NOMO-1 (cell line): Measurements from ENCODE around the gene FAM32A.

ENCODE experiments used
- DNase-seq, 2 experiments: peaks; one replicate each; lab custom pipeline; 2025; ENCODE audit not compliant: unreplicated experiment in 2 of 2; lab: John Stamatoyannopoulos, UW

FAM32A gene

GRCh38 chr19:16185123-16185767, at the start of gene FAM32A:
Gene FAM32A (plus strand): TSS chr19:16185410. CDS start chr19:16185443, 33 bp downstream.
- DNase-seq: peak; percentile 97 to 99

DNA sequence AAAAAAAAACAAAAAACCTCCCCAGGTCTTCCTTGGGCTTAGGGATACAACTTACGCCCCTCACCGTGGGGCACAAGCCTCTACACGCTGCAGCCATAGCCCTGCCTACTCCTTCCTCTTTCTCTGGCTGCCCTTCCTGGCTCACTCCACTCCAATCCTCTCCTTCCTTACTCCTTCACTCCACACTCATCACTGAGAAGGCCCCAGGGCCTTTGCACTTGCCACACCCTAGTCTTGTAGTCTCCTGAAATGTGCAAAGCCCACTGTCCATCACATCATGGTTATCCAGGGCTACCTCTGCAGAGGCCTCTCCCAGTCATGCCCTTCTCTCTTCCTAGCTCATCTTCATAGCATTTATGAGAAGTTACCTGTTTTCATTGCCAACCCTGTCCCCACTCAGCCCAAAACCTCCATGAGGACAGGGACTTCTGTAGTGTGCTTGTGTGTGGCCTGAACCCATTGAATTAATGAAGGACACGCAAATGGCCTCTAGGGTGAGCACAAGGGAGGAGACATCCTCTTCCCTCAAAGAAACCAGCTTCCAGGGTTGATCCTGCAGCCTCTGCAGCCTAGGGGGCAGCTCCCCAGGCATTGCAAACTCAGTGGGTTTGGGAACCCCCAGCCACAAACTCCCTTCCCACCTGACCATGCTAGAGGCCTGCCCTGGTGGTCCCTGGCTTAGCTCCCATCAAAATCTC, 49.6 kb upstream of the FAM32A start:
- no peak for DNase-seq

GRCh38 chr19:16136185-16136999, 48.8 kb upstream of the FAM32A start:
- no peak for DNase-seq

- peak; percentile 79 to 81 for DNase-seq
These were observed 45.5 kb upstream of the FAM32A start for GRCh38 chr19:16139752-16140151.

DNA sequence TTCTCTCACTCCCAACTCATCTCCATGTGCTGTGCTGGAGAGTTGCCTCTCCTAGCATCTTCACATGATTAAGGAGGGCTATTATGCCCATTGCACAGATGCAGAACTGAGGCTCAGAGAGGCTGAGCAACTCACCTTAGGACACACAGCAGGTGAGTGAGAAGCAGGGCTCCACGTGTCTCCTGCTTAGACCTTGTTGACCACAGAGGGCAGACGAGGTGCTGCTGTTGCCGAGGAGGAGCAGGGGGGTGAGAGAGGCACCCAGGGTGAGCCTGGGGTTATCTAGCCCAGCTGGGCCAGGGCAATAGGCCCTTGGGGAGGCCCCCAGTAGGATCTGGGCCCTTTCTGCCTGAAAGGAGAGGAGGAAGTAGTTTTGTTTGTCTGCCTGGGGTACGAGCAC, 44.2 kb upstream of the FAM32A start:
- peak; percentile 42 to 46 for DNase-seq

- peak; percentile 18 to 41 for DNase-seq
These were observed 43.1 kb upstream of the FAM32A start for GRCh38 chr19:16142032-16142580.

- peak; percentile 76 to 87 for DNase-seq
These were observed 41.6 kb upstream of the FAM32A start, which contains the start of gene HSH2D for GRCh38 chr19:16143399-16144215. Gene HSH2D (plus strand): TSS chr19:16143685. CDS start chr19:16148751, 5,066 bp downstream.

GRCh38 chr19:16144216-16144581, 41.0 kb upstream of the FAM32A start:
- DNase-seq: no peak

DNA sequence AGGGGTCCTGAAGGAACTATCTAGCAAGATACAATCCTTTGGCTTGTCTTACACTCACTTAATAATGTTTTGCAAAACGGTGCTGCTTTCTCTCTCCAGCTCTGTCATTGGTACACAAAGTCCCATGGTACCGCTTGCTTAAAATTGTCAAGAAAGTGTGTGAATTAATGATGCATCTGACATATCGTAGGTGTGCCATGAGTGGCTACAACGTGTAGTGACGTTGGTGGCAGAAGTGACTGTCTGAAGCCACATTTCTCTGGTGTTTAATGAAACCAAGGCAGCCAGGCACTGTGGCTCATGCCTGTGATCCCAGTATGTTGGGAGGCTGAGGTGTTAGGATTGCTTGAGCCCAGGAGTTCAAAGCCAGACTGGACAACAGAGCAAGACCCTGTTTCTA, 39.1 kb upstream of the FAM32A start:
- no peak for DNase-seq

DNA sequence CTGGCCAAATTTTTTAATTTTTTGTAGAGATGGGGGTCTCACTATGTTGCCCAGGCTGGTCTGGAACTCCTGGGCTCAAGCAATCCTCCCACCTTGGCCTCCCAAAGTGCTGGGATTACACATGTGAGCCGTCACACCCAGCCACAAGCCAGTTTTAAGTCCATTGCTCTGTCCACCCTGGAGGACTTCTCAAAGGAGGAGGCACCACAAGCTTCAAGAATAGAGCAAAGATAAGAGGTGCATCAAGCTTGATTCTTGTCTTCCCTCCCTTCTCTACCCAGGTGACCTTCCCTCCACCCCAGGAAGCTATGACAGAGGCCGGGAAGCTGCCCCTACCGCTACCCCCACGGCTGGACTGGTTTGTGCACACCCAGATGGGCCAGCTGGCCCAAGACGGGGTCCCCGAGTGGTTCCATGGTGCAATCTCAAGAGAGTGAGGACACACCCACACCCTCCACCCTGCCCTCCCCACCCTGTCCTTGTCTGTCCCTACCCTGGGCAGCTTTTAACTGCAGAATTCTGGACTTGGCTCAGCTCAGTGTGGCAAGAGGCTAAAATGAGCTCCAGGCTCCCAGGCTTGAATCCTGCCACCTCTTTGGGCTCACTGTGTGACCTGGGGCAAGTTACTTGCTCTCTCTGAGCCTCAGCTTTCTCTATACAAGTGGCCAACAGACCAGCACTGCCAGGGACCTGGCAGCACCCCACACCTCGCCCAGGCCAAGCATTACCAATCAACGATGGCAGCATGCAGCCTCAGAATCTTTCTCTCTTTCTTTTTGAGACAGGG, 36.6 kb upstream of the FAM32A start:
- no peak for DNase-seq

DNA sequence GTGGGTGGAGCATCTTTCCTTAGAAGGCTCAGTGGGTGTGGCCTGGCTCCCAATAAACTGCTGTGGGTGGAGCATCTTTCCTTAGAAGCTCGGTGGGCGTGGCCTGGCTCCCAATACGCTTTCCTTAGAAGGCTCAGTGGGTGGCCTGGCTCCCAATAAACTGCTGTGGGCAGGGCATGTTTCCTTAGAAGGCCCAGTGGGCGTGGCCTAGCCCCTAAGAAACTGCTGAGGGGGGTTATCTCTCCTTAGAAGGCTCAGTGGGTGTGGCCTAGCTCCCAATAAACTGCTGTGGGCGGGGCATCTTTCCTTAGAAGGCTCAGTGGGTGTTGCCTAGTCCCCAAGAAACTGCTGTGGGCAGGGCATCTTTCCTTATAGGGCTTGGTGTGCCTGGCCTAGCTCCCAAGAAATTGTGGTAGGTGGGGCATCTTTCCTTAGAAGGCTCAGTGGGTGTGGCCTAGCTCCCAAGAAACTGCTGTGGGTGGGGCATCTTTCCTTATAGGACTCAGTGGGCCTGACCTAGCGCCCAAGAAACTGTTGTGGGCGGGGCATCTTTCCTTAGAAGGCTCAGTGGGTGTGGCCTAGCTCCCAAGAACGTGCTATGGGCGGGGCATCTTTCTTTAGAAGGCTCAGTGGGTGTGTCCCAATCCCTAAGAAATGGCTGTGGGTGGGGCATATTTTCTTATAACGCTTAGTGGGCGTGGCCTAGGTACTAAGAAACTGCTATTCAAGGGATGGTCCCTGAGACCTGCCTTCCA, 31.5 kb upstream of the FAM32A start:
- DNase-seq: no peak

DNA sequence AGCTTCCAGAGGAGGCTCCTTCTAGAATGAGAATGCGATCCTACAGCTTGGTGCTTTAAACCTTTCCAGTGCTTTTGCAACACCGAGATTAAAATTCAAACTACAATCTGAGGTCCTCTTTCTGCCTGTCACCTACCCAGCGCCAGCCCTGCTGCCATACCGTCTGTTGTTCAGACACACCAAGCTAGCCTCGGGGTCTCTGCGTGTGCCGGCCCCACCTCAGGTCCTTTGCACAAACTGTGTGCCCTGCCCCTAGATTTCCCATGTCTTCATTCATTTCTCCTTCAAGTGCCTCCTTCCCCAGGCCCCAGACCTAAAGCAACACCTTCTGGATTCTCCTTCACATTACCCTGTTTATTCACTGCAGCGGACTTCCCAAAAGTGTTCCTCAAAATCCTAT, 30.7 kb upstream of the FAM32A start:
- DNase-seq: no peak

- DNase-seq: no peak
These were observed 30.1 kb upstream of the FAM32A start for GRCh38 chr19:16155128-16155527.

- DNase-seq: no peak
These were observed 28.3 kb upstream of the FAM32A start for GRCh38 chr19:16156904-16157303.

GRCh38 chr19:16157601-16158000, 27.6 kb upstream of the FAM32A start:
- DNase-seq: no peak

DNA sequence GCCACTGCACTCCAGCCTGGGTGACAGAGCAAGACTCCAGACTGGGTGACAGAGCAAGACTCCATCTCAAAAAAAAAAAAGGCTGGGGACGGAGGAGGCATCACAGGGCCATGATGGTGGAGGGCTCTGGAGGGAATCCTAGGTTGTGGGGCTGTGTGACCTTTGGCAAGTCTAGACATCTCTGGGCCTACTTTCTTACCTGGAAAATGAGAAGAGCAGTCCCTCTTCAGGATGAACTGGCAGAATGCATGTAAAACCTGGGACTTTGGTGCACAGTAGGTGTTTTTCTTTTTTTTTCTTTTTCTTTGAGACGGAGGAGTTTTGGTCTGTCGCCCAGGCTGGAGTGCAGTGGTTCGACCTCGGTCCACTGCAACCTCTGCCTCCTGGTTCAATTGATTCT, 25.6 kb upstream of the FAM32A start:
- no peak for DNase-seq

DNA sequence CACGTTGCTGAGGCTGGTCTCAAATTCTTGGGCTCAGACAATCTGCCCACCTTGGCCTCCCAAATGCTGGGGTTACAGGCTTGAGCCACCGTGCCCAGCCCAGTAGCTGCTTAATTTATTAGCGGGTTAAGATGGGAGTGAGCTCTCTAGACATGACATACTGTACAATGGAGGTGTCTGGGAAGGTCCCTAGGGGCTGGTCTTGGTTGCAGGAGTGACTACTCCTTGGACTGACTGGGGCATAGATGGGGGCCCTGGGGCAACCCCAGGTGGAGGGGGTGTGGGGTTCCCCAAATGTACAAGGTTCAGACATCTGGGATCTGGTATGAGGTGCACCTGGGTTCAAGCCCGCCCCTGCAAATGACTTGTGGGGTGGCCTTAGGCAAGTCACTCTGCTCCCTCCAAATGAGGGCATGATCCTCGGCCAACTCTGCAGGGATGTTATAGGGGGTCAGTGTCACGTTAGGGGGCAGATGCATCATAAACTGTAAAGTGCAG, 24.7 kb upstream of the FAM32A start:
- no peak for DNase-seq

DNA sequence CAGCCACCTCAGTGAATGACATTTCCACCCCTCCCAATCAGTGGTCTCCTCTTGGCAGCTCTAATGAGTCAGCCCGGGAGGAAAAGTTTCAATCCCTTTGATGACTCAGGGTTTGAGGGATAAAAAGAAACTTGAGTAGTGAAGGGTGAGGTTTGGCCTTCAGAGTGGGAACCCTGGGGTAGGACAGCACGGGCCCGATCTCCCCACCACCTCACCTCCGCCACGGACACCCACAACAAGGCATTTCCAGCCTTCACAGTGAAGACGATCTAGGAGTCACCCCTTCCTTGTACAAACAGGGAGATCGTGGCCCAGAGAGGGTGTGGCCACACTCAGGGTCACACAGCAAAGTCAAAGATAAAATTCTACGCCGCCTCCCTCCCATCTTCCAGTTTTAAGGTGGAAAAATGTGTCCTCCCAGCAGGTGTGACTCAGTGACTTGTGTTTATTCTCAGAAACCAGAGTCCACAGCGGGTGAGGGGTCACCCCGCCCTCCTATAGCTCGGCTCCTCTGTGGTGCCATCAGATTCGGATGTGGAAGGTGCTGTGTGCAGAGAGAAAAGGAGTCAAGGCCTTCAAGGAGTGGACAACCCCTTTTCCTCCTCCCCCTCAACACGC, 24.2 kb upstream of the FAM32A start:
- DNase-seq: no peak
